Measurements from ENCODE around the gene ATG7.

The ATG7 gene

DNA sequence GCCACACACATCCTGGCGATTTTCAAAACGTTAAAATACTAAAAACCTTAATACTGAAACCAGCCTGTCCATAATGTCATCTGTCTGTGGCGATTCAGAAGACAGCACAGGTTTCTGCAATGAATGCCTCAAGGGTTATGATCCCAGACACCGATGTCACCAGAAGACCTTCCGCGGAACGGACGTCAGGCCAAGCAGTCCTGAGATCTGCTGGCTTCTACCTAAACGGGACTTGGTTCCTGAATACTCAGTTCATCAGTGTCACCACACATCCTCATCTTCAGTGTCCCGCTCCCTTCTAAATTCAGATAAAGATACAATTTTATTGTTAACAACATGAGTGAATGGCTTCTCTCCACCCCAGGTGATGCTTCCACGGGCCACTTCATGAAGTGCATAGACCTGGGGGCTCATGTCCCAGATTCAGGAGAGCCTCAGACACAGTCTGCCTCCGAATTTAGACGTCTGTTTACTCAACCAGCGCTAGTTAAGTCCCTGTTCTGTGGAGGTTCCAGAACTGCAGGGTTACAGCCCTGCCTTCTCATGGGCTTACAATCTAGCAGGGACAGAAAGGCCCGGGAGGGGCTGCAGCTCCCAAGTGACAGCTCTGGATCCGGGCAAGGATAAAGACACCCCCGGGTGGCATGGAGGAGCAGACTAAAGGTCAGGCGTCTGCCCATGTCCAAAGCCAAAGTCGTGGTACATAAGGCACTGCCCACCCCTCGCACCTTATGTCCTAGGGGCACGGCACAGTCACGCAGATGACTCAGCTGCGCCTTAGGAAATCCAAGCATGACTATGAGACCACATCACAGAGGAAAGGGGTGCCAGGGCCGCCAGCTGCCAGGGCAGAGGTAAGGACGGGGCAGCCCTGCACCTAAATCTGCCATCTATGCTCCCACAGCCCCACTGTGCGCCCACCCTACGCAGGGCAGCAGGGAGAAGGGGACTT lies 295.6 kb downstream of the ATG7 start:
- Histone ChIP-seq H3K4me1 (ENCODE audit: low read length) (no peaks in the 10 kb centered on the region), H3K27me3 (replicated peaks; ENCODE audit: insufficient read depth, low read length) (no peaks in the 10 kb centered on the region), H3K27ac (ENCODE audit: low read length) (no peak overlapping the region), H3F3A (ENCODE audit: insufficient read depth, low read length) (no peaks in the 10 kb centered on the region), H4K20me1 (ENCODE audit: insufficient read depth, low read length) (0 out of 2 replicates have a peak, but pooled peaks cover 4% of the 10 kb centered on the region), H3K9ac (ENCODE audit: low read length) (no peak overlapping the region), H3K36me3 (replicated peaks; ENCODE audit: insufficient read depth, low read length) (no peaks in the 10 kb centered on the region), H3K9me2 (replicated peaks; ENCODE audit: insufficient read depth, low read length) (no peaks in the 10 kb centered on the region), H3K4me3 (ENCODE audit: low read length) (no peak overlapping the region), H3K79me2 (ENCODE audit: low read length) (peaks cover 38% of the 10 kb centered on the region; the same call in 1 of the 2 replicates), H3K9me3 (replicated peaks; ENCODE audit: insufficient read depth, low read length) (no peaks in the 10 kb centered on the region), H2AFZ (ENCODE audit: low read length) (no peak overlapping the region), H3K4me2 (ENCODE audit: low read depth, low read length) (no peak overlapping the region)
- no peak for DNase-seq
- TF ChIP-seq, protein P1, sequence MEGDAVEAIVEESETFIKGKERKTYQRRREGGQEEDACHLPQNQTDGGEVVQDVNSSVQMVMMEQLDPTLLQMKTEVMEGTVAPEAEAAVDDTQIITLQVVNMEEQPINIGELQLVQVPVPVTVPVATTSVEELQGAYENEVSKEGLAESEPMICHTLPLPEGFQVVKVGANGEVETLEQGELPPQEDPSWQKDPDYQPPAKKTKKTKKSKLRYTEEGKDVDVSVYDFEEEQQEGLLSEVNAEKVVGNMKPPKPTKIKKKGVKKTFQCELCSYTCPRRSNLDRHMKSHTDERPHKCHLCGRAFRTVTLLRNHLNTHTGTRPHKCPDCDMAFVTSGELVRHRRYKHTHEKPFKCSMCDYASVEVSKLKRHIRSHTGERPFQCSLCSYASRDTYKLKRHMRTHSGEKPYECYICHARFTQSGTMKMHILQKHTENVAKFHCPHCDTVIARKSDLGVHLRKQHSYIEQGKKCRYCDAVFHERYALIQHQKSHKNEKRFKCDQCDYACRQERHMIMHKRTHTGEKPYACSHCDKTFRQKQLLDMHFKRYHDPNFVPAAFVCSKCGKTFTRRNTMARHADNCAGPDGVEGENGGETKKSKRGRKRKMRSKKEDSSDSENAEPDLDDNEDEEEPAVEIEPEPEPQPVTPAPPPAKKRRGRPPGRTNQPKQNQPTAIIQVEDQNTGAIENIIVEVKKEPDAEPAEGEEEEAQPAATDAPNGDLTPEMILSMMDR (IDR thresholded peaks at IDR 0.05; ENCODE audit: low read length): no peak
- no peak for TF ChIP-seq EZH2phosphoT487 (IDR thresholded peaks at IDR 0.05; ENCODE audit: low read length)
- no peak for TF ChIP-seq EZH2 (optimal IDR thresholded peaks at IDR 0.05; ENCODE audit: low read depth, low read length)

DNA sequence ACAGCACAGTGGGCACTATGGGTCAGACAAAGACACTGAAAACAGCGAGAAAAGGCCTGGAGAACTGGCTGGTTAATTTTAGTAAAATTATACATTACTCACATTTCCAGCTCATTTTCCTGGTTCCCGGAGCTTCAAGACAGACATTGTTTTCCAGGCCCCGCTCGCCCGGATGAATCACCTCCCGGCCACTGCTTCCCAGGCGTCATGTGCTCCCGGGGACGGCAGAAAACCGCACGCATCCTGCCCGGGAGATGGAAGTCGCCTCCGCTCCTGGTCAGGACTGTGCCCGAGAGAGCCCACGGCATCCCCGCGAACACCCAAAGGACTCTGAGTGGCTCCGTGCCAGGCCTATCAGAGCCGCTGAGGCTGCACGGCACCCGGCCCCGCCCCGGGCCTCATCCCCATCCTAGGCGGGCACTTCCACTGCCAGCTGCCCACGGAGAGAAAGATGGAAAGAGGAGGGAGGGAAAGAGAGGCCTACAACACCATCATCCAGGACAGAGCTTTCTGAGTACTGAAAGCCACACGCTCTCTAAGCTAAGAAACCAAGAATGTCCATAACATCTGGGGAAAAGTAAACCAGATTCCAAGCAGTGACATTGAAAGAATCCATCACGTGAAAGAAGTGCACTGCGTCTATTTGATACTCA lies 296.4 kb downstream of the ATG7 start:
- Histone ChIP-seq H3K4me3 (ENCODE audit: low read length) (no peak overlapping the region), H3K36me3 (replicated peaks; ENCODE audit: insufficient read depth, low read length) (no peaks in the 10 kb centered on the region), H4K20me1 (ENCODE audit: insufficient read depth, low read length) (0 out of 2 replicates have a peak, but pooled peaks cover 4% of the 10 kb centered on the region), H3K9me3 (replicated peaks; ENCODE audit: insufficient read depth, low read length) (no peaks in the 10 kb centered on the region), H3K9ac (ENCODE audit: low read length) (no peak overlapping the region), H3K4me2 (ENCODE audit: low read depth, low read length) (no peak overlapping the region), H3K27me3 (replicated peaks; ENCODE audit: insufficient read depth, low read length) (no peaks in the 10 kb centered on the region), H3K4me1 (ENCODE audit: low read length) (no peaks in the 10 kb centered on the region), H2AFZ (ENCODE audit: low read length) (no peak overlapping the region), H3K27ac (ENCODE audit: low read length) (no peak overlapping the region), H3K9me2 (replicated peaks; ENCODE audit: insufficient read depth, low read length) (no peaks in the 10 kb centered on the region), H3K79me2 (ENCODE audit: low read length) (peaks cover 38% of the 10 kb centered on the region; the same call in 1 of the 2 replicates), H3F3A (ENCODE audit: insufficient read depth, low read length) (no peaks in the 10 kb centered on the region)
- TF ChIP-seq EZH2phosphoT487 (IDR thresholded peaks at IDR 0.05; ENCODE audit: low read length) (no peak), EZH2 (optimal IDR thresholded peaks at IDR 0.05; ENCODE audit: low read depth, low read length) (no peak)
- TF ChIP-seq, protein P1 (IDR thresholded peaks at IDR 0.05; ENCODE audit: low read length): no peak
- no peak for DNase-seq

DNA sequence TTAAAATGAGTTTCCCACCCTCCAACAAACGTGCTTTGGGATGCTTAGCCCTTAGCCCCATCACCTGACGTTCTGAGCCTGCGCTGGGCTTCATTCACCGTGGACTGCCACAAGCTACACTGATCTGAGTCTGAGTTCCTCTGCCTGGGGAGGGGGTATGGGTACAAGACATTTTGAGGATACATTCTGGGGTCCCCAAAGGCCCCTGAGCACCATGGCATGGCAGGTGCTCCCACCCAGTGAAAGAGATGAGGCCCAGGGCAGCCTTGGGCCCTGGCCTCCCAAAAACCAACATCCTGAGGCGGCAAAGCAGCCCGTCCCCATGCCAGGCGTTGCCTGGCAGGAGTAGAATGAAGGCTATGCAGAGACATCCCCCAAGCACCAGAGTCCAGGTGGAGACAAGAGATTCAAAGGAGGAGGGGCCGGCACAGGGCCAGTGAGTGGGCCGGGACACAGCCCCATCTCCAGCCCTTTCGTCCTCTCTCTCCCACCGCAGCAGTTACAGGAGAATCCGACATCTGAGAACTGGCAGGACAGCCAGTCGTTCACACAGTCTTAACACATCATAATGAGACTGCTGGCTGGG lies 297.1 kb downstream of the ATG7 start:
- no peak overlapping the region for H3K9ac ChIP-seq (ENCODE audit: low read length)
- no peaks in the 10 kb centered on the region for H3K9me2 ChIP-seq (replicated peaks; ENCODE audit: insufficient read depth, low read length)
- no peaks in the 10 kb centered on the region for H3K9me3 ChIP-seq (replicated peaks; ENCODE audit: insufficient read depth, low read length)
- no peak for TF ChIP-seq EZH2 (optimal IDR thresholded peaks at IDR 0.05; ENCODE audit: low read depth, low read length)
- TF ChIP-seq EZH2phosphoT487 (IDR thresholded peaks at IDR 0.05; ENCODE audit: low read length): no peak
- TF ChIP-seq, protein P1 (IDR thresholded peaks at IDR 0.05; ENCODE audit: low read length): no peak
- H3K4me2 ChIP-seq (ENCODE audit: low read depth, low read length): no peak overlapping the region
- H3K27me3 ChIP-seq (replicated peaks; ENCODE audit: insufficient read depth, low read length): no peaks in the 10 kb centered on the region
- H3K36me3 ChIP-seq (replicated peaks; ENCODE audit: insufficient read depth, low read length): no peaks in the 10 kb centered on the region
- H4K20me1 ChIP-seq (ENCODE audit: insufficient read depth, low read length): 0 out of 2 replicates have a peak, but pooled peaks cover 4% of the 10 kb centered on the region
- no peak for DNase-seq
- no peaks in the 10 kb centered on the region for H3K4me1 ChIP-seq (ENCODE audit: low read length)
- no peak overlapping the region for H3K27ac ChIP-seq (ENCODE audit: low read length)
- H2AFZ ChIP-seq (ENCODE audit: low read length): no peak overlapping the region
- no peak overlapping the region for H3K4me3 ChIP-seq (ENCODE audit: low read length)
- H3K79me2 ChIP-seq (ENCODE audit: low read length): peaks cover 38% of the 10 kb centered on the region; the same call in 1 of the 2 replicates
- H3F3A ChIP-seq (ENCODE audit: insufficient read depth, low read length): no peaks in the 10 kb centered on the region

All from MM.1S (cell line).